ENCODE results near the gene NTRK2. TPM values are rescaled to one million over a fixed set of nuclear protein-coding genes. Genes with fewer than 3 reads are reported as not detected.

The NTRK2 gene
- total RNA-seq, 1 experiment from 2014 or later: not detected

- Histone ChIP-seq H3K9me3 (ENCODE audit: control insufficient read depth in 1 of 2, insufficient read depth in 1 of 2, low read depth in 1 of 2, low read length in 2 of 2) (no peaks in the 10 kb centered on the region), H3K27ac (ENCODE audit: low read depth, low read length) (no peak overlapping the region), H3K4me2 (ENCODE audit: low read length) (no peak overlapping the region), H3K4me1 (ENCODE audit: control insufficient read depth in 1 of 2, insufficient read depth in 2 of 2, low read length in 2 of 2) (no peaks in the 10 kb centered on the region), H4K20me1 (ENCODE audit: insufficient read depth) (no peaks in the 10 kb centered on the region), H3K4me3 (replicated peaks in 1 of 2; ENCODE audit: low read depth in 1 of 2, low read length in 2 of 2) (no peak overlapping the region), H3K79me2 (ENCODE audit: insufficient read depth, low read length) (no peaks in the 10 kb centered on the region), H3K27me3 (ENCODE audit: insufficient read depth, low read length) (peaks cover 22% of the 10 kb centered on the region), H3K36me3 (ENCODE audit: control insufficient read depth in 1 of 2, insufficient read depth in 2 of 2, low read length in 2 of 2) (no peaks in the 10 kb centered on the region), H3K9ac (ENCODE audit: low read length) (no peak overlapping the region), H3K9me2 (ENCODE audit: insufficient read depth) (no peaks in the 10 kb centered on the region), H2AFZ (ENCODE audit: low read depth, low read length, poor library complexity, severe bottlenecking) (no peak overlapping the region)
- TF ChIP-seq REST (IDR thresholded peaks at IDR 0.05; ENCODE audit: low read depth): no peak
- TF ChIP-seq RAD21 (IDR thresholded peaks at IDR 0.05; ENCODE audit: low read depth): no peak
- TF ChIP-seq, protein P1, sequence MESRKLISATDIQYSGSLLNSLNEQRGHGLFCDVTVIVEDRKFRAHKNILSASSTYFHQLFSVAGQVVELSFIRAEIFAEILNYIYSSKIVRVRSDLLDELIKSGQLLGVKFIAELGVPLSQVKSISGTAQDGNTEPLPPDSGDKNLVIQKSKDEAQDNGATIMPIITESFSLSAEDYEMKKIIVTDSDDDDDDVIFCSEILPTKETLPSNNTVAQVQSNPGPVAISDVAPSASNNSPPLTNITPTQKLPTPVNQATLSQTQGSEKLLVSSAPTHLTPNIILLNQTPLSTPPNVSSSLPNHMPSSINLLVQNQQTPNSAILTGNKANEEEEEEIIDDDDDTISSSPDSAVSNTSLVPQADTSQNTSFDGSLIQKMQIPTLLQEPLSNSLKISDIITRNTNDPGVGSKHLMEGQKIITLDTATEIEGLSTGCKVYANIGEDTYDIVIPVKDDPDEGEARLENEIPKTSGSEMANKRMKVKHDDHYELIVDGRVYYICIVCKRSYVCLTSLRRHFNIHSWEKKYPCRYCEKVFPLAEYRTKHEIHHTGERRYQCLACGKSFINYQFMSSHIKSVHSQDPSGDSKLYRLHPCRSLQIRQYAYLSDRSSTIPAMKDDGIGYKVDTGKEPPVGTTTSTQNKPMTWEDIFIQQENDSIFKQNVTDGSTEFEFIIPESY (IDR thresholded peaks at IDR 0.05; ENCODE audit: extremely low read depth, insufficient replicate concordance, low read length): no peak
- TF ChIP-seq CEBPB (IDR thresholded peaks at IDR 0.05; ENCODE audit: low read depth): no peak
- TF ChIP-seq JUND (IDR thresholded peaks at IDR 0.05): no peak
- no peak for TF ChIP-seq POLR2AphosphoS5 (IDR thresholded peaks at IDR 0.05; ENCODE audit: low read depth, low read length)
- TF ChIP-seq ZNF274 (IDR thresholded peaks at IDR 0.05; ENCODE audit: low read depth, low read length): no peak
- no peak for TF ChIP-seq POLR2A (IDR thresholded peaks at IDR 0.05; ENCODE audit: borderline replicate concordance, extremely low read depth, insufficient read depth, insufficient read length)
- TF ChIP-seq, protein P2, sequence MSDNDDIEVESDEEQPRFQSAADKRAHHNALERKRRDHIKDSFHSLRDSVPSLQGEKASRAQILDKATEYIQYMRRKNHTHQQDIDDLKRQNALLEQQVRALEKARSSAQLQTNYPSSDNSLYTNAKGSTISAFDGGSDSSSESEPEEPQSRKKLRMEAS (IDR thresholded peaks at IDR 0.05): no peak
- TF ChIP-seq EZH2 (IDR thresholded peaks at IDR 0.05): no peak
- no peak for TF ChIP-seq TCF7L2 (IDR thresholded peaks at IDR 0.05; ENCODE audit: borderline replicate concordance, extremely low read depth, insufficient read depth, insufficient read length)
- TF ChIP-seq ELF1 (IDR thresholded peaks at IDR 0.05; ENCODE audit: borderline replicate concordance, low read depth): no peak
- no peak for TF ChIP-seq ZFX (IDR thresholded peaks at IDR 0.05)
- TF ChIP-seq YY1 (IDR thresholded peaks at IDR 0.05; ENCODE audit: extremely low read depth, insufficient replicate concordance, low read depth, low read length): no peak
- no peak for TF ChIP-seq SP1 (IDR thresholded peaks at IDR 0.05; ENCODE audit: low read depth)
- TF ChIP-seq SIN3A (IDR thresholded peaks at IDR 0.05; ENCODE audit: low read depth): no peak
- no peak for TF ChIP-seq EGR1 (IDR thresholded peaks at IDR 0.05; ENCODE audit: low read depth)
- no TSS peak for BruUV-seq (replicated peaks)
- POLR2A ChIA-PET: no interaction called here
- RAD21 ChIA-PET (ENCODE audit: low non-redundant PET in 1 of 2, low total read pairs in 2 of 2, uncharacterized antibody in 2 of 2, unreplicated experiment in 2 of 2): no interaction called here
- ATAC-seq: no peak
- CTCF ChIA-PET: no interaction called here
- intact Hi-C loops (cut with micrococcal nuclease): no loop called here
- DNase-seq (ENCODE audit: low read depth, low spot score): no peak
Observed at GRCh38 chr9:85016384-85017006, 347.0 kb downstream of the NTRK2 start.

All from HCT116 (cell line).